Neural progenitor cell (in vitro differentiated cells): ENCODE data around the gene SMARCE1. TPM values are rescaled to one million over a fixed set of nuclear protein-coding genes. Genes with fewer than 3 reads are reported as not detected.
A peak's percentile ranks its signal among the peaks of the same experiment; 100 is the strongest.

Experiments
- DNase-seq: peaks from one replicate; pipeline ENCODE4 v3.0.0-alpha.2; 2016; ENCODE audit warnings: low spot score
- H2AFZ ChIP-seq: fragments of 200-600 bp; sonication (generic); replicated peaks from 2 replicates; pipeline ENCODE4 v1.6.1; 2016; ENCODE audit warnings: antibody characterized with exemption
- H3F3A ChIP-seq: fragments of 200-600 bp; sonication (generic); 2 replicates; pipeline ENCODE4 v1.6.1; 2016; ENCODE audit warnings: antibody characterized with exemption, low read depth
- H3K27ac ChIP-seq: fragments of 200-600 bp; sonication (generic); 2 replicates; pipeline ENCODE4 v1.5.1; 2016; ENCODE audit warnings: mild to moderate bottlenecking
- H3K27me3 ChIP-seq: fragments of 200-600 bp; sonication (generic); 2 replicates; pipeline ENCODE4 v1.6.1; 2016; ENCODE audit warnings: mild to moderate bottlenecking, moderate library complexity
- H3K36me3 ChIP-seq: fragments of 200-600 bp; sonication (generic); 2 replicates; pipeline ENCODE4 v1.5.1; 2016
- H3K4me1 ChIP-seq: fragments of 200-600 bp; sonication (generic); 2 replicates; pipeline ENCODE4 v1.6.1; 2016; ENCODE audit warnings: mixed run types
- H3K4me2 ChIP-seq: fragments of 200-600 bp; sonication (generic); 2 replicates; pipeline ENCODE4 v1.6.1; 2016
- H3K4me3 ChIP-seq: fragments of 200-600 bp; sonication (generic); 2 replicates; pipeline ENCODE4 v1.5.1; 2016
- H3K79me2 ChIP-seq: fragments of 200-600 bp; sonication (generic); 2 replicates; pipeline ENCODE4 v1.6.1; 2016; ENCODE audit warnings: low read depth
- H3K9ac ChIP-seq: fragments of 200-600 bp; sonication (generic); 2 replicates; pipeline ENCODE4 v1.6.1; 2016
- H3K9me3 ChIP-seq: fragments of 200-600 bp; sonication (generic); 2 replicates; pipeline ENCODE4 v1.5.1; 2016; ENCODE audit warnings: low read depth
- H4K20me1 ChIP-seq: fragments of 200-600 bp; sonication (generic); 2 replicates; pipeline ENCODE4 v1.6.1; 2016; ENCODE audit warnings: low read depth
- H3K27ac Mint-ChIP-seq: 3 replicates; pipeline ENCODE4 v1.8.0; 2021; ENCODE audit warnings: mixed read lengths
- H3K27me3 Mint-ChIP-seq: 2 replicates; pipeline ENCODE4 v1.8.0; 2022; ENCODE audit warnings: low read depth, mild to moderate bottlenecking, inconsistent platforms, moderate library complexity, mixed read lengths; ENCODE audit not compliant: insufficient read depth
- H3K36me3 Mint-ChIP-seq: 3 replicates; pipeline ENCODE4 v1.8.0; 2021; ENCODE audit warnings: mixed read lengths
- H3K4me1 Mint-ChIP-seq: 3 replicates; pipeline ENCODE4 v1.8.0; 2021; ENCODE audit warnings: mixed read lengths
- H3K4me3 Mint-ChIP-seq: 3 replicates; pipeline ENCODE4 v1.8.0; 2021; ENCODE audit warnings: mild to moderate bottlenecking, moderate library complexity, mixed read lengths
- H3K9me3 Mint-ChIP-seq: 3 replicates; pipeline ENCODE4 v1.8.0; 2020; ENCODE audit warnings: mixed read lengths
- EZH2 ChIP-seq: fragments of 200-600 bp; sonication (generic); IDR thresholded peaks from 2 replicates; pipeline ENCODE4 v1.6.1; 2017; ENCODE audit warnings: antibody characterized with exemption, mild to moderate bottlenecking, moderate library complexity
- EZH2phosphoT487 ChIP-seq: fragments of 200-600 bp; sonication (generic); IDR thresholded peaks from 2 replicates; pipeline ENCODE4 v1.6.1; 2017; ENCODE audit warnings: antibody characterized with exemption
- total RNA-seq: library from RNA; depleted of rRNA; stranded (reverse); fragments of >200 nt; gene quantifications from 2 replicates; pipeline ENCODE4 v1.2.3, GENCODE V29; 2015; ENCODE audit warnings: low replicate concordance
- TF ChIP-seq, protein P1 (sequence below): fragments of 200-600 bp; sonication (generic); IDR thresholded peaks from 2 replicates; pipeline ENCODE4 v1.5.1; 2017; ENCODE audit warnings: antibody characterized with exemption, mild to moderate bottlenecking

Gene SMARCE1
- total RNA-seq, 1 donor from 2014 or later: 237 TPM

DNA sequence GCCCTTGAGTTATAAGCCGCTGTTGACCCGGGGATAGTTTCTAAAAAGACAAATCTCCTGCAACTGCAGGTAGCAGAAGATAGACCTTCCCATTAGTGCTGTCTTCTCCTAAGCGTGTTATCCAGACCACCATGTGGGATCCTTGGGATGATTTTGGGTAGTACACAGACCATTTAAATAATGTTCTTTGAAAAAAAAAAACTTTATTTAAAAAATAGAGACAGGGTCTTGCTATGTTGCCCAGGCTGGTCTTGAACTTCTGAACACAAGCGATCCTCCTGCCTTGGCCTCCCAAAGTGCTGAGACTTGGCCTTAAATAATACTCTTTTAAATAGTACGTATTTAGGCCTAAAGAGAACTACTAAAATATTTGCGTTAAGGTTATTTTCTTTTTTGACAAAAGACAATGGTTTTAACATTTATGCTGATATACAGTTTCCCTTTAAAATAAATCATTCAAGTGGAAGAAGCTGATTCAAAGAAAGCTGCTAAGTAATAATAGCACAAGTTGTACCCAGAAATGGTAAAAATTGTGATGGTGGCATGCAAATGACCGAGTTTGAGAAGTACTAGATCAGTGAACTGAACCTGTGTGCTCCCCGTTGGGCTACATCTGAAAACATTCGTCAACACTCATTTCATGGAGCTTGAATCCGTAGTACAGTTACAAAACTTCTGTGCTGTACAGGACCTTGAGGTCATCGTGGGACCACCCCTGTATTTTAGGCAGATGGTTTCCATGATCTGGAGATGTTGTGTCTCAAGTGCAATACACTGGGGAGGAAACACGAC, 24.0 kb downstream of the SMARCE1 start:
- no peak overlapping the region for H3K4me3 Mint-ChIP-seq
- Histone ChIP-seq H3F3A (peaks cover 21% of the 10 kb centered on the region), H3K4me1 (no peaks in the 10 kb centered on the region), H2AFZ (no peak overlapping the region), H3K36me3 (peaks cover 9% of the 10 kb centered on the region), H4K20me1 (peaks cover 6% of the 10 kb centered on the region), H3K27ac (no peak overlapping the region), H3K27me3 (peaks cover 8% of the 10 kb centered on the region), H3K79me2 (no peaks in the 10 kb centered on the region), H3K4me3 (no peak overlapping the region), H3K9ac (no peak overlapping the region), H3K4me2 (no peak overlapping the region), H3K9me3 (no peaks in the 10 kb centered on the region)
- peaks cover 2% of the 10 kb centered on the region for H3K27me3 Mint-ChIP-seq
- no peak overlapping the region for H3K27ac Mint-ChIP-seq
- no peaks in the 10 kb centered on the region for H3K9me3 Mint-ChIP-seq
- TF ChIP-seq, protein P1, sequence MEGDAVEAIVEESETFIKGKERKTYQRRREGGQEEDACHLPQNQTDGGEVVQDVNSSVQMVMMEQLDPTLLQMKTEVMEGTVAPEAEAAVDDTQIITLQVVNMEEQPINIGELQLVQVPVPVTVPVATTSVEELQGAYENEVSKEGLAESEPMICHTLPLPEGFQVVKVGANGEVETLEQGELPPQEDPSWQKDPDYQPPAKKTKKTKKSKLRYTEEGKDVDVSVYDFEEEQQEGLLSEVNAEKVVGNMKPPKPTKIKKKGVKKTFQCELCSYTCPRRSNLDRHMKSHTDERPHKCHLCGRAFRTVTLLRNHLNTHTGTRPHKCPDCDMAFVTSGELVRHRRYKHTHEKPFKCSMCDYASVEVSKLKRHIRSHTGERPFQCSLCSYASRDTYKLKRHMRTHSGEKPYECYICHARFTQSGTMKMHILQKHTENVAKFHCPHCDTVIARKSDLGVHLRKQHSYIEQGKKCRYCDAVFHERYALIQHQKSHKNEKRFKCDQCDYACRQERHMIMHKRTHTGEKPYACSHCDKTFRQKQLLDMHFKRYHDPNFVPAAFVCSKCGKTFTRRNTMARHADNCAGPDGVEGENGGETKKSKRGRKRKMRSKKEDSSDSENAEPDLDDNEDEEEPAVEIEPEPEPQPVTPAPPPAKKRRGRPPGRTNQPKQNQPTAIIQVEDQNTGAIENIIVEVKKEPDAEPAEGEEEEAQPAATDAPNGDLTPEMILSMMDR: no peak
- TF ChIP-seq EZH2 (no peak), EZH2phosphoT487 (no peak)
- H3K36me3 Mint-ChIP-seq: no peaks in the 10 kb centered on the region
- no peak for DNase-seq
- H3K4me1 Mint-ChIP-seq: no peaks in the 10 kb centered on the region

DNA sequence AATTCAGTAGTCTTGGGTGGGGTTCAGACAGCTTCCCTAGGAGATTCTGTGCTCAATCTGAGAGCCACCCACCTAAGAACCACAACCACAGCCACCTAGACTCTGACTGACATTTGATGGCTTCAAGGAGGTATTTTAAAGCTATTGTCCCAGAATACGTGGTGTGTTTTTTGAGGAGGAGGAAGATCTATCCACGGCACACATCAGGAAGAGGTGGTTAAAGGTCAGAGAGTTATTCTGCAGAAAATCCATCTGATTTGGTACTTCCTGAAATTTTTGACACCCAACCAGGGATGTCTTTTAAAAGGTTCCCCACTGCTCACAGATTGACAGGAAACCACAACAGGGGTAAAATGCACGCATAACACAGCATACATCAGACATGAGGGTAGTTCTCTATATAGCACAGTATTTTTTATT, 25.1 kb downstream of the SMARCE1 start:
- peaks cover 8% of the 10 kb centered on the region for H3K27me3 ChIP-seq
- no peak overlapping the region for H3K27ac ChIP-seq
- no peak for DNase-seq
- no peak overlapping the region for H3K4me3 ChIP-seq
- Mint-ChIP-seq H3K27me3 (peaks cover 2% of the 10 kb centered on the region), H3K9me3 (no peaks in the 10 kb centered on the region), H3K27ac (no peak overlapping the region), H3K4me3 (peak overlapping the region; percentile 17), H3K4me1 (no peaks in the 10 kb centered on the region), H3K36me3 (no peaks in the 10 kb centered on the region)
- H4K20me1 ChIP-seq: peaks cover 6% of the 10 kb centered on the region
- H3K36me3 ChIP-seq: peaks cover 4% of the 10 kb centered on the region
- H3K9me3 ChIP-seq: no peaks in the 10 kb centered on the region
- no peak overlapping the region for H2AFZ ChIP-seq
- H3K4me2 ChIP-seq: no peak overlapping the region
- TF ChIP-seq EZH2: no peak
- TF ChIP-seq EZH2phosphoT487: no peak
- TF ChIP-seq, protein P1: no peak
- H3K9ac ChIP-seq: no peak overlapping the region
- H3F3A ChIP-seq: peaks cover 12% of the 10 kb centered on the region
- H3K4me1 ChIP-seq: no peaks in the 10 kb centered on the region
- H3K79me2 ChIP-seq: no peaks in the 10 kb centered on the region

DNA sequence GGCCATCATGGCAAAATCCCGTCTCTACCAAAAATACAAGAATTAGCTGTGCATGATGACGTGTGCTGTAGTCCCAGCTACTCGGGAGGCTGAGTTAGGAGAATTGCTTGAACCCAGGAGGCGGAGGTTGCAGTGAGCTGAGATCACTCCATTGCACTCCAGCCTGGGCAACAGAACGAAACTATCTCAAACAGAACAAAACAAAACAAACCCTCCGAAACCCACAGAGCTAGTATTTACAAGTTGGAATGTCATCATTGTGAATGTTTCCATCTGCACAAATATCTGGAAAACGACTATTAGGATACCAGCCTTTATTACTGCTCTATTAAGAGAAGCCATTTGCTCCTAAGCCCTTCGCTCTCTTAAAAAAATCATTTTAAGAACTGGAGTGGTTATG, 26.0 kb downstream of the SMARCE1 start:
- no peak overlapping the region for H2AFZ ChIP-seq
- no peak overlapping the region for H3K4me2 ChIP-seq
- Mint-ChIP-seq H3K36me3 (no peaks in the 10 kb centered on the region), H3K4me3 (no peak overlapping the region), H3K4me1 (no peaks in the 10 kb centered on the region), H3K27ac (no peak overlapping the region), H3K27me3 (peaks cover 5% of the 10 kb centered on the region), H3K9me3 (no peaks in the 10 kb centered on the region)
- H3F3A ChIP-seq: peaks cover 4% of the 10 kb centered on the region
- H3K4me3 ChIP-seq: no peak overlapping the region
- H3K9ac ChIP-seq: no peak overlapping the region
- no peaks in the 10 kb centered on the region for H3K79me2 ChIP-seq
- H3K27ac ChIP-seq: no peak overlapping the region
- TF ChIP-seq, protein P1: no peak
- TF ChIP-seq EZH2 (no peak), EZH2phosphoT487 (no peak)
- H3K4me1 ChIP-seq: no peaks in the 10 kb centered on the region
- no peaks in the 10 kb centered on the region for H4K20me1 ChIP-seq
- no peak for DNase-seq
- no peaks in the 10 kb centered on the region for H3K36me3 ChIP-seq
- H3K9me3 ChIP-seq: no peaks in the 10 kb centered on the region
- peaks cover 8% of the 10 kb centered on the region for H3K27me3 ChIP-seq
